ENCODE measurements around the gene MAPKAPK3.

MAPKAPK3 gene

GRCh38 chr3:50626401-50626800 lies 9.4 kb downstream of the MAPKAPK3 start:
- Mint-ChIP-seq H3K27me3 (no peaks in the 10 kb centered on the region), H3K27ac (no peak overlapping the region), H3K36me3 (peaks cover 2% of the 10 kb centered on the region), H3K4me3 (peak overlapping the region; percentile 33), H3K4me1 (peaks cover 96% of the 10 kb centered on the region), H3K9me3 (no peaks in the 10 kb centered on the region)

GRCh38 chr3:50627407-50628051 lies 10.6 kb downstream of the MAPKAPK3 start:
- no peaks in the 10 kb centered on the region for H3K27me3 Mint-ChIP-seq
- H3K4me3 Mint-ChIP-seq, result no peak overlapping the region
- H3K9me3 Mint-ChIP-seq, result no peaks in the 10 kb centered on the region
- peak overlapping the region; percentile 53 for H3K27ac Mint-ChIP-seq
- peaks cover 3% of the 10 kb centered on the region for H3K36me3 Mint-ChIP-seq
- peaks cover 97% of the 10 kb centered on the region for H3K4me1 Mint-ChIP-seq

GRCh38 chr3:50628601-50629000 lies 11.7 kb downstream of the MAPKAPK3 start:
- peaks cover 4% of the 10 kb centered on the region for H3K36me3 Mint-ChIP-seq
- H3K27ac Mint-ChIP-seq, result no peak overlapping the region
- H3K9me3 Mint-ChIP-seq, result no peaks in the 10 kb centered on the region
- H3K27me3 Mint-ChIP-seq, result no peaks in the 10 kb centered on the region
- H3K4me3 Mint-ChIP-seq, result no peak overlapping the region
- peaks cover 97% of the 10 kb centered on the region for H3K4me1 Mint-ChIP-seq

- H3K9me3 Mint-ChIP-seq, result no peaks in the 10 kb centered on the region
- H3K36me3 Mint-ChIP-seq, result peaks cover 4% of the 10 kb centered on the region
- H3K27me3 Mint-ChIP-seq, result no peaks in the 10 kb centered on the region
- peaks cover 93% of the 10 kb centered on the region for H3K4me1 Mint-ChIP-seq
- no peak overlapping the region for H3K4me3 Mint-ChIP-seq
- peak overlapping the region; percentile 62 for H3K27ac Mint-ChIP-seq
Measured at GRCh38 chr3:50630394-50630793, 13.4 kb downstream of the MAPKAPK3 start.

GRCh38 chr3:50630877-50631276 lies 13.9 kb downstream of the MAPKAPK3 start:
- peaks cover 88% of the 10 kb centered on the region for H3K4me1 Mint-ChIP-seq
- H3K9me3 Mint-ChIP-seq, result no peaks in the 10 kb centered on the region
- no peaks in the 10 kb centered on the region for H3K27me3 Mint-ChIP-seq
- H3K27ac Mint-ChIP-seq, result peak overlapping the region; percentile 62
- no peak overlapping the region for H3K4me3 Mint-ChIP-seq
- H3K36me3 Mint-ChIP-seq, result peaks cover 4% of the 10 kb centered on the region

GRCh38 chr3:50632450-50632849 lies 15.5 kb downstream of the MAPKAPK3 start:
- Mint-ChIP-seq H3K36me3 (peaks cover 4% of the 10 kb centered on the region), H3K4me1 (peaks cover 88% of the 10 kb centered on the region), H3K4me3 (peak overlapping the region; percentile 57), H3K27me3 (no peaks in the 10 kb centered on the region), H3K9me3 (no peaks in the 10 kb centered on the region), H3K27ac (peak overlapping the region; percentile 76)

GRCh38 chr3:50633230-50633790 lies 16.4 kb downstream of the MAPKAPK3 start:
- no peaks in the 10 kb centered on the region for H3K27me3 Mint-ChIP-seq

GRCh38 chr3:50635066-50635465 lies 18.1 kb downstream of the MAPKAPK3 start:
- Mint-ChIP-seq H3K27me3 (no peaks in the 10 kb centered on the region), H3K4me1 (peaks cover 84% of the 10 kb centered on the region), H3K9me3 (no peaks in the 10 kb centered on the region), H3K27ac (peak overlapping the region; percentile 0), H3K36me3 (peaks cover 4% of the 10 kb centered on the region), H3K4me3 (no peak overlapping the region)

More at GRCh38 chr3:50633230-50633790, 16.4 kb downstream of the MAPKAPK3 start:
- no peaks in the 10 kb centered on the region for H3K9me3 Mint-ChIP-seq
- H3K36me3 Mint-ChIP-seq, result peaks cover 4% of the 10 kb centered on the region
- peaks cover 86% of the 10 kb centered on the region for H3K4me1 Mint-ChIP-seq
- peak overlapping the region; percentile 49 for H3K4me3 Mint-ChIP-seq
- peak overlapping the region; percentile 43 for H3K27ac Mint-ChIP-seq

GRCh38 chr3:50637011-50637410 lies 20.1 kb downstream of the MAPKAPK3 start:
- H3K27me3 Mint-ChIP-seq, result no peaks in the 10 kb centered on the region
- no peak overlapping the region for H3K27ac Mint-ChIP-seq
- H3K4me3 Mint-ChIP-seq, result peak overlapping the region; percentile 15
- peaks cover 3% of the 10 kb centered on the region for H3K36me3 Mint-ChIP-seq
- H3K9me3 Mint-ChIP-seq, result no peaks in the 10 kb centered on the region
- H3K4me1 Mint-ChIP-seq, result peaks cover 65% of the 10 kb centered on the region

GRCh38 chr3:50637945-50638344 lies 21.0 kb downstream of the MAPKAPK3 start:
- Mint-ChIP-seq H3K27ac (peak overlapping the region; percentile 52), H3K4me3 (no peak overlapping the region), H3K9me3 (no peaks in the 10 kb centered on the region), H3K4me1 (peaks cover 56% of the 10 kb centered on the region), H3K36me3 (peaks cover 3% of the 10 kb centered on the region), H3K27me3 (no peaks in the 10 kb centered on the region)

GRCh38 chr3:50639055-50639494 lies 22.1 kb downstream of the MAPKAPK3 start:
- H3K27ac Mint-ChIP-seq, result peak overlapping the region; percentile 77
- H3K4me3 Mint-ChIP-seq, result no peak overlapping the region
- peaks cover 2% of the 10 kb centered on the region for H3K36me3 Mint-ChIP-seq

GRCh38 chr3:50642382-50642781 lies 25.4 kb downstream of the MAPKAPK3 start:
- H3K9me3 Mint-ChIP-seq, result no peaks in the 10 kb centered on the region
- H3K4me1 Mint-ChIP-seq, result peaks cover 20% of the 10 kb centered on the region
- H3K36me3 Mint-ChIP-seq, result peaks cover 2% of the 10 kb centered on the region
- H3K4me3 Mint-ChIP-seq, result no peak overlapping the region
- no peak overlapping the region for H3K27ac Mint-ChIP-seq
- no peaks in the 10 kb centered on the region for H3K27me3 Mint-ChIP-seq

More at GRCh38 chr3:50639055-50639494, 22.1 kb downstream of the MAPKAPK3 start:
- Mint-ChIP-seq H3K27me3 (no peaks in the 10 kb centered on the region), H3K4me1 (peaks cover 44% of the 10 kb centered on the region), H3K9me3 (no peaks in the 10 kb centered on the region)

- Mint-ChIP-seq H3K9me3 (no peaks in the 10 kb centered on the region), H3K4me1 (peaks cover 2% of the 10 kb centered on the region), H3K27me3 (no peaks in the 10 kb centered on the region), H3K27ac (no peak overlapping the region), H3K4me3 (no peak overlapping the region), H3K36me3 (peaks cover 2% of the 10 kb centered on the region)
Measured at GRCh38 chr3:50644561-50644960, 27.6 kb downstream of the MAPKAPK3 start.

GRCh38 chr3:50645378-50645777 lies 28.4 kb downstream of the MAPKAPK3 start:
- Mint-ChIP-seq H3K9me3 (no peaks in the 10 kb centered on the region), H3K27me3 (no peaks in the 10 kb centered on the region), H3K4me1 (no peaks in the 10 kb centered on the region), H3K4me3 (no peak overlapping the region), H3K36me3 (peaks cover 2% of the 10 kb centered on the region), H3K27ac (no peak overlapping the region)

- Mint-ChIP-seq H3K27ac (no peak overlapping the region), H3K4me1 (no peaks in the 10 kb centered on the region), H3K9me3 (no peaks in the 10 kb centered on the region), H3K27me3 (no peaks in the 10 kb centered on the region), H3K4me3 (no peak overlapping the region), H3K36me3 (no peaks in the 10 kb centered on the region)
Measured at GRCh38 chr3:50648313-50648712, 31.4 kb downstream of the MAPKAPK3 start.

GRCh38 chr3:50648944-50649343 lies 32.0 kb downstream of the MAPKAPK3 start:
- H3K27ac Mint-ChIP-seq, result no peak overlapping the region

More at GRCh38 chr3:50648944-50649343, 32.0 kb downstream of the MAPKAPK3 start:
- Mint-ChIP-seq H3K4me1 (no peaks in the 10 kb centered on the region), H3K4me3 (no peak overlapping the region), H3K9me3 (no peaks in the 10 kb centered on the region), H3K36me3 (no peaks in the 10 kb centered on the region), H3K27me3 (no peaks in the 10 kb centered on the region)
